ENCODE data around the gene PRDM1.
"Not testable (repeated sequence)": the region's sequence is repeated elsewhere in the genome, so short reads cannot be mapped to it uniquely, and the experiment has no call there.

PRDM1 gene

GRCh38 chr6:106142876-106143431, 56.8 kb downstream of the PRDM1 start:
- no peak for DNase-seq

GRCh38 chr6:106143665-106144064, 57.5 kb downstream of the PRDM1 start:
- DNase-seq, result no peak

GRCh38 chr6:106145144-106145543, 59.0 kb downstream of the PRDM1 start:
- DNase-seq, result no peak

GRCh38 chr6:106145741-106146227, 59.6 kb downstream of the PRDM1 start:
- DNase-seq, result peak; percentile 22

- DNase-seq, result no peak
Measured at GRCh38 chr6:106146852-106147351, 60.8 kb downstream of the PRDM1 start.

- no peak for DNase-seq
Measured at GRCh38 chr6:106147476-106147875, 61.3 kb downstream of the PRDM1 start.

GRCh38 chr6:106149472-106150069, 63.4 kb downstream of the PRDM1 start:
- DNase-seq, result no peak

- DNase-seq, result not testable (repeated sequence)
Measured at GRCh38 chr6:106152476-106152875, 66.3 kb downstream of the PRDM1 start.

- no peak for DNase-seq
Measured at GRCh38 chr6:106152952-106153351, 66.8 kb downstream of the PRDM1 start.

GRCh38 chr6:106154326-106154725, 68.2 kb downstream of the PRDM1 start:
- no peak for DNase-seq

GRCh38 chr6:106155219-106155830, 69.2 kb downstream of the PRDM1 start:
- no peak for DNase-seq

- no peak for DNase-seq
Measured at GRCh38 chr6:106156413-106156812, 70.3 kb downstream of the PRDM1 start.

- DNase-seq, result no peak
Measured at GRCh38 chr6:106156863-106157262, 70.7 kb downstream of the PRDM1 start.

GRCh38 chr6:106158816-106159215, 72.7 kb downstream of the PRDM1 start:
- DNase-seq, result no peak
